Loucy (cell line): ENCODE measurements around the gene ADGRD1.

ENCODE experiments used
- H2AFZ ChIP-seq: fragments of 200-600 bp; sonication (generic); 2 replicates; pipeline ENCODE4 v1.6.0; 2016; ENCODE audit warnings: antibody characterized with exemption, mild to moderate bottlenecking, low read length, moderate library complexity
- H3F3A ChIP-seq: fragments of 200-600 bp; 2 replicates; pipeline ENCODE4 v1.6.0; 2016; ENCODE audit warnings: antibody characterized with exemption, low read depth, mild to moderate bottlenecking
- H3K27me3 ChIP-seq: fragments of 200-600 bp; sonication (generic); 2 replicates; pipeline ENCODE4 v1.6.1; 2014; ENCODE audit warnings: low read length, mild to moderate bottlenecking; ENCODE audit not compliant: insufficient read depth, poor library complexity, severe bottlenecking
- H3K36me3 ChIP-seq: fragments of 200-600 bp; sonication (generic); 2 replicates; pipeline ENCODE4 v1.6.1; 2016; ENCODE audit warnings: low read length; ENCODE audit not compliant: insufficient read depth
- H3K4me1 ChIP-seq: fragments of 200-600 bp; sonication (generic); 2 replicates; pipeline ENCODE4 v1.5.1; 2014; ENCODE audit warnings: low read length, mild to moderate bottlenecking; ENCODE audit not compliant: insufficient read depth, poor library complexity, severe bottlenecking
- H3K4me2 ChIP-seq: fragments of 200-600 bp; sonication (generic); 2 replicates; pipeline ENCODE4 v1.6.0; 2014; ENCODE audit warnings: antibody characterized with exemption, low read length, low read depth, mild to moderate bottlenecking; ENCODE audit not compliant: poor library complexity, severe bottlenecking
- H3K4me3 ChIP-seq: fragments of 200-600 bp; sonication (generic); 2 replicates; pipeline ENCODE4 v1.5.1; 2014; ENCODE audit warnings: low read length, mild to moderate bottlenecking, mixed read lengths; ENCODE audit not compliant: poor library complexity, severe bottlenecking
- H3K79me2 ChIP-seq: fragments of 200-600 bp; sonication (generic); 2 replicates; pipeline ENCODE4 v1.6.1; 2014; ENCODE audit warnings: low read length; ENCODE audit not compliant: insufficient read depth
- H3K9ac ChIP-seq: fragments of 200-600 bp; sonication (generic); 2 replicates; pipeline ENCODE4 v1.6.0; 2014; ENCODE audit warnings: mild to moderate bottlenecking, low read depth, low read length, moderate library complexity; ENCODE audit not compliant: poor library complexity, severe bottlenecking
- H3K9me2 ChIP-seq: fragments of 200-600 bp; sonication (generic); replicated peaks from 2 replicates; pipeline ENCODE4 v1.6.1; 2016; ENCODE audit warnings: low read depth, low read length, mixed read lengths
- H3K9me3 ChIP-seq: fragments of 200-600 bp; sonication (generic); 2 replicates; pipeline ENCODE4 v1.6.1; 2014; ENCODE audit warnings: mild to moderate bottlenecking, antibody characterized with exemption, low read length, low read depth; ENCODE audit not compliant: insufficient read depth
- H4K20me1 ChIP-seq: fragments of 200-600 bp; sonication (generic); 2 replicates; pipeline ENCODE4 v1.6.0; 2014; ENCODE audit warnings: antibody characterized with exemption, low read length, mild to moderate bottlenecking; ENCODE audit not compliant: insufficient read depth, poor library complexity, severe bottlenecking
- CTCF ChIP-seq: fragments of 200-600 bp; sonication (generic); conservative IDR thresholded peaks from 2 replicates; pipeline ENCODE4 v1.5.1; 2014; ENCODE audit warnings: mild to moderate bottlenecking, antibody characterized with exemption, low read length
- EZH2phosphoT487 ChIP-seq: fragments of 200-600 bp; IDR thresholded peaks from 2 replicates; pipeline ENCODE4 v1.6.1; 2018; ENCODE audit warnings: antibody characterized with exemption, mild to moderate bottlenecking, moderate library complexity, borderline replicate concordance

Gene ADGRD1

GRCh38 chr12:131052063-131052781, 98.5 kb downstream of the ADGRD1 start:
- Histone ChIP-seq H4K20me1 (no peaks in the 10 kb centered on the region), H3K4me3 (no peak overlapping the region), H3K4me1 (no peaks in the 10 kb centered on the region), H3F3A (no peaks in the 10 kb centered on the region), H2AFZ (no peak overlapping the region), H3K4me2 (no peak overlapping the region), H3K9ac (no peak overlapping the region), H3K79me2 (no peaks in the 10 kb centered on the region), H3K9me3 (no peaks in the 10 kb centered on the region), H3K36me3 (no peaks in the 10 kb centered on the region), H3K9me2 (no peaks in the 10 kb centered on the region), H3K27me3 (no peaks in the 10 kb centered on the region)
- TF ChIP-seq CTCF (no peak), EZH2phosphoT487 (no peak)

- TF ChIP-seq CTCF, result no peak
- TF ChIP-seq EZH2phosphoT487, result no peak
- Histone ChIP-seq H3K4me2 (no peak overlapping the region), H3K4me3 (no peak overlapping the region), H3K36me3 (no peaks in the 10 kb centered on the region), H3K9me2 (no peaks in the 10 kb centered on the region), H3K4me1 (no peaks in the 10 kb centered on the region), H3K27me3 (no peaks in the 10 kb centered on the region), H3K9ac (no peak overlapping the region), H4K20me1 (no peaks in the 10 kb centered on the region), H3K9me3 (no peaks in the 10 kb centered on the region), H3K79me2 (no peaks in the 10 kb centered on the region), H3F3A (no peaks in the 10 kb centered on the region), H2AFZ (no peak overlapping the region)
Observed at GRCh38 chr12:131052929-131053328, 99.2 kb downstream of the ADGRD1 start.

- Histone ChIP-seq H2AFZ (no peak overlapping the region), H3K4me2 (no peak overlapping the region), H3K9ac (no peak overlapping the region), H3K27me3 (no peaks in the 10 kb centered on the region), H3K4me1 (no peaks in the 10 kb centered on the region), H3K9me3 (no peaks in the 10 kb centered on the region), H4K20me1 (no peaks in the 10 kb centered on the region), H3F3A (no peaks in the 10 kb centered on the region), H3K4me3 (no peak overlapping the region), H3K79me2 (no peaks in the 10 kb centered on the region), H3K36me3 (no peaks in the 10 kb centered on the region), H3K9me2 (no peaks in the 10 kb centered on the region)
- TF ChIP-seq CTCF (no peak), EZH2phosphoT487 (no peak)
Observed at GRCh38 chr12:131053567-131053966, 99.9 kb downstream of the ADGRD1 start.
